HUES6 (cell line): ENCODE measurements around the gene RAPSN.

Experiments
- H3K27ac ChIP-seq: 2 replicates; pipeline ENCODE4 v1.7.0; 2013; ENCODE audit warnings: low read depth, mild to moderate bottlenecking, low read length, inconsistent platforms
- H3K27me3 ChIP-seq: 2 replicates; pipeline ENCODE4 v1.6.1; 2013; ENCODE audit warnings: low read length; ENCODE audit not compliant: control insufficient read depth, insufficient read depth
- H3K36me3 ChIP-seq: 2 replicates; pipeline ENCODE4 v1.6.1; 2013; ENCODE audit warnings: low read length; ENCODE audit not compliant: control insufficient read depth, insufficient read depth
- H3K4me1 ChIP-seq: 2 replicates; pipeline ENCODE4 v1.6.1; 2013; ENCODE audit warnings: low read length; ENCODE audit not compliant: control insufficient read depth, insufficient read depth
- H3K4me3 ChIP-seq: 2 replicates; pipeline ENCODE4 v1.5.1; 2013; ENCODE audit warnings: low read depth, low read length
- H3K9ac ChIP-seq: one replicate; pipeline ENCODE4 v1.6.1; 2013; ENCODE audit warnings: mild to moderate bottlenecking, low read length
- H3K9me3 ChIP-seq: 2 replicates; pipeline ENCODE4 v1.6.1; 2013; ENCODE audit warnings: low read depth, low read length; ENCODE audit not compliant: control insufficient read depth, insufficient read depth

The RAPSN gene

DNA sequence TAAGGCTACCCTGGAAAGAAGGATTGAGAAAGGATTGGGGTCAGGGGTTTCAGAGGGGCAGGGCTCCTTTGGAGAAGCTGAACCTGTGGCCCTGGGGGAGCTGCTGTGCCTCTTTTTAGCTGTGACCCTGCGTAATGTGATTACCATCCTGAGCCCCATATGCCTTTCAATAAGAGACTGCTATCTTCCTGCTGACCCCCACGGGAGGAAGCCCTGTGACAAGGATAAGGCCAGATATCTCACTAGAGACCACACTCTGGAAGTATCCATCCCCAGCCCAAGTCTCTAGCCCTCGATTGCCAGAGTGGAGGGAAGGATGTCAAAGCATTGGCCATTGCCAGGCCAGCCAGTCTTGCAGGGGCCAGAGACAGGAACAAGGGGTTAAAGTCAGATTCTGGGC lies 45.4 kb downstream of the RAPSN start:
- Histone ChIP-seq H3K4me3 (no peak overlapping the region), H3K36me3 (no peaks in the 10 kb centered on the region), H3K9me3 (no peaks in the 10 kb centered on the region), H3K27me3 (no peaks in the 10 kb centered on the region), H3K27ac (no peak overlapping the region), H3K4me1 (peaks cover 25% of the 10 kb centered on the region), H3K9ac (no peak overlapping the region)

DNA sequence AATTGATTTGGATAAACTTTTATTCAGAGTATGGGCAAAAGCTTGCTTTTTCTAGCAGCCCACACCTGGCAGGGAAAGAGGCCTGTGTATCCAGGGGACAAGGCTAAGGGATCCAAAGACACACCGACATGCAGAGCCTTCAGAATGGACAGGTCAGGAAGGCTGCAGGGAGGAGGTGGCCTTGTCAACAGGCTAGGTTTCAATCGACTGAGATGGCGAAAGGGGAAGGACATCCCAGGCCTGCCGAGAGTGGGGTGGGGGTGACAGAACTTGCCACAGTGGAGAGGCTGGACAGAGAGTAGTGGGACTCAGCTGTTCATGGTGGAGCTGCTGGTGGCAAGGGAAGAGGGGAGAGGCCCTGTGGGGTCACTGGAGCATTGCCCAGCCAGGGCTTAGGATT lies 45.8 kb downstream of the RAPSN start:
- peaks cover 29% of the 10 kb centered on the region for H3K4me1 ChIP-seq
- H3K9ac ChIP-seq, result no peak overlapping the region
- H3K36me3 ChIP-seq, result no peaks in the 10 kb centered on the region
- no peak overlapping the region for H3K4me3 ChIP-seq
- H3K9me3 ChIP-seq, result no peaks in the 10 kb centered on the region
- H3K27me3 ChIP-seq, result no peaks in the 10 kb centered on the region
- no peak overlapping the region for H3K27ac ChIP-seq

DNA sequence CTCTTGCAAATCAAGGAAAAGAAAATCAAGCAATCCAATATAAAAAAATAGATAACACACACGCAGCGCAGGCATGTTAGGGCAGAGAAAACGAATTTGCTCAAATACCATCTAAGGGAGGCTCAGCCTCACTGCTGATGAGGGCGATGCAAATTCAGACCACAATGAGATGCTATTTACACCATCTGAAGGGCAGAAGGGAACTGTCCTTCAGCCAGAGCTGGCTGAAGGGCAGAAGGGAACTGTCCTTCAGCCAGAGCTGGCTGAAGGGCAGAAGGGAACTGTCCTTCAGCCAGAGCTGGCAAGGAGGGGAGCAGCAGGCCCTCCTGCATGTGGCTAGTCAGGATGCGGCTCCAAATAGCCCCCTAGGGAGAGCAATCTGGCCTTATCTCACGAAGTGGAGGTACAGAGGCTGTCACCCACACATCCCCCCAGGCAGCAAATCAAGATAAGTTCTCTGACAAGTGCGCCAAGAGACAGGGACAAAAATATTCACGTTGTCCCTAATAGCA lies 48.1 kb downstream of the RAPSN start:
- no peaks in the 10 kb centered on the region for H3K9me3 ChIP-seq
- H3K4me1 ChIP-seq, result peaks cover 25% of the 10 kb centered on the region
- peak overlapping the region; percentile 60 for H3K4me3 ChIP-seq
- H3K27me3 ChIP-seq, result no peaks in the 10 kb centered on the region
- peak overlapping the region; percentile 62; the same call in 1 of the 2 replicates for H3K27ac ChIP-seq
- H3K36me3 ChIP-seq, result no peaks in the 10 kb centered on the region
- H3K9ac ChIP-seq, result peak overlapping the region; percentile 70

DNA sequence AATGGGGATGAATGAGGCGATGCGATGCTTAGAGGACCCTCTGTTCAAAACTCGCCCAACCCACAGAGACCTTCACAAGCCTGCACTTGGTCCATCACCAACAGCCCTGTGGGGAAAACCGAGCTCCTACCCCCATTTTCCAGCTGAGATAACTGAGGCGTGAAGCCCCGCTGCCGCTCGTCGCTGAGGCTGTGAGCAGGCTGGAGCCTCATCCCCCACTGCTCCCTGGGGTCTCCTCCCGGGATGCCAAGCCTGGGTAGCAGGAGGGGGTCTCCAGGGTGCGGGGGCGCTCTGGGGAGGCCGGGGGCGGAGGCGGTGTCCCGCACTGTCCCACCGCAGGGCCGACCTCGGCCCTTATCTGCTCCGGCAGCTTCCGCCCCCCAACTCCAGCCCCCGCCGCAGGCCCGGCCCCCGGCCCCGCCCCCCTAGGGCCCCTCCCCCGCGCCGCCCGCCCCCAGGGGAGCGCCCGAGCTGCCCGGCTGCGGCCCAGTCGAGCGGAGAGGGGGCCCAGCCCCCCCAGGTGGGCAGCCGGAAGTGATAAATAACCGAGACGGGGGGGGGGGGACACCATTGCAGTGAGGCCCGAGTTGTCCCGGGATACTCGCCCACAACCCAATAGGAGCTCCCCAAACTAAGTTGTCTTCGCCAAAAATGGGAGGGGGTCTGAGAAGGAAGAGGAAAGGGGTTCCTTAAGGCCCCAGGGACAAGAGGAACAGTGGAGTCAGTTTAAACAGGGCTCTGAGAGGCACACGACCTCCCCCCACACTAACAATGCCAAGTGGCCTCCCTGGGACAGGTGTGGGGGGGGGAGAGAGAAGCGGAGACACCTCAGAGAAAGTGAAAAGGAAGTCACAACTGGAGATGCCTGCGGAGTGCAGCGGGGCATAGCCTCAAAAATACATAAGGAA lies 48.8 kb downstream of the RAPSN start:
- Histone ChIP-seq H3K27ac (peak overlapping the region; percentile 62; the same call in 1 of the 2 replicates), H3K9me3 (no peaks in the 10 kb centered on the region), H3K4me1 (peaks cover 25% of the 10 kb centered on the region), H3K9ac (peak overlapping the region; percentile 70), H3K4me3 (peak overlapping the region; percentile 60), H3K27me3 (no peaks in the 10 kb centered on the region), H3K36me3 (no peaks in the 10 kb centered on the region)

DNA sequence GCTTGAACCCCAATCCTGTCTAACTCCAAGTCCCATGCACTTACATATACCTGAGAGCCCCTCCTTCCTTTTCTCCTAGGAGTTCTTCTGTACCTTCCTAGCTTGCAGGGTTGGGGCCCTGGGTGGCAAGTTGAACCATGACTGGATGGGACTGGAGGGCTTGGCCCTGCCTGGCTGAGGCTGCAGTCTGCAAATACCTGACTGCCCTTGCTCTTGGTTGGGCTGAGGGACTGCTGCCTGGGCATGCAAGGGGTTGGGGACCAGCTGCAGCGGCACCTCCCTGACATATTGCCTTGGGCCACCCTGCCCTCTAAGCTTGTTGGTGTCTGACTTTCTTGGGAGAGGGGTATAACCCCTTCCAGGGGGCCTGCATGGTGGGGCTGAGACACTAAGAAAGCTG lies 50.4 kb downstream of the RAPSN start:
- no peaks in the 10 kb centered on the region for H3K9me3 ChIP-seq

DNA sequence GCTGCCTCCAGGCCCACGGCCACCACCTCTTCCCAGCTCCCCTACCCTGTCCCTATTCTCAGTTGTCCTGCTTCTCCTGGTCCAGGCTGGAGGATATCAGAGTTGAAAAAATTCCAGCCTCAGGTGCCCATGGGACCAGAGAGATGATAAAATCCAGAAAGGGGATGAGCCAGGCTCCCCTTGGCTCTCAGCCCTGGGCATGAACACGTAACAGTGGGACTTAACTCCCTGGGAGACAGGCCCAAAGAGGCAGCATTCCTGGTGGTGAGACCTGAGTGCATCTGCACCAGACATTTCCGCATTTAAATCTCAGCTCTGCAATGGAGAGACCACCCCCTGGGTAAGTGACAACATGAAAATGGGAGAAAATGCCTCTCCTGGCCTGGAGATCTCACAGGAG lies 50.9 kb downstream of the RAPSN start:
- Histone ChIP-seq H3K9ac (no peak overlapping the region), H3K4me3 (no peak overlapping the region), H3K4me1 (peaks cover 34% of the 10 kb centered on the region), H3K27ac (no peak overlapping the region), H3K36me3 (no peaks in the 10 kb centered on the region), H3K9me3 (no peaks in the 10 kb centered on the region), H3K27me3 (no peaks in the 10 kb centered on the region)

More for the DNA sequence above, 50.4 kb downstream of the RAPSN start:
- Histone ChIP-seq H3K4me3 (no peak overlapping the region), H3K36me3 (no peaks in the 10 kb centered on the region), H3K9ac (no peak overlapping the region), H3K27me3 (no peaks in the 10 kb centered on the region), H3K4me1 (peaks cover 34% of the 10 kb centered on the region), H3K27ac (no peak overlapping the region)

DNA sequence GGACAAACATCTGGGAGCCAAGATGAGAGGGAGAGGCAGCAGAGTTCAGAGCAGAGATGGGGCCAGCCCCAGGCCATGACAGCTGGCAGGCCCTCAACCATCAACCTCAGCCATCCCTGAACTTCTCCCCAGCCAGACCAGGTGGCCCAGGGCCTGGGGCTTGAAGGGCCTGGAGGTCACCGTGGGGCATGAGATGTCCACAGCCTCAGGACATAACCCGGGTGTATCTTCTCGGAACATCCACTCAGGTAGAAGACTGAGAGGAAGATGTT lies 53.0 kb downstream of the RAPSN start:
- Histone ChIP-seq H3K27me3 (no peaks in the 10 kb centered on the region), H3K4me3 (no peak overlapping the region), H3K9me3 (no peaks in the 10 kb centered on the region), H3K9ac (no peak overlapping the region), H3K36me3 (no peaks in the 10 kb centered on the region), H3K4me1 (peaks cover 31% of the 10 kb centered on the region), H3K27ac (no peak overlapping the region)

DNA sequence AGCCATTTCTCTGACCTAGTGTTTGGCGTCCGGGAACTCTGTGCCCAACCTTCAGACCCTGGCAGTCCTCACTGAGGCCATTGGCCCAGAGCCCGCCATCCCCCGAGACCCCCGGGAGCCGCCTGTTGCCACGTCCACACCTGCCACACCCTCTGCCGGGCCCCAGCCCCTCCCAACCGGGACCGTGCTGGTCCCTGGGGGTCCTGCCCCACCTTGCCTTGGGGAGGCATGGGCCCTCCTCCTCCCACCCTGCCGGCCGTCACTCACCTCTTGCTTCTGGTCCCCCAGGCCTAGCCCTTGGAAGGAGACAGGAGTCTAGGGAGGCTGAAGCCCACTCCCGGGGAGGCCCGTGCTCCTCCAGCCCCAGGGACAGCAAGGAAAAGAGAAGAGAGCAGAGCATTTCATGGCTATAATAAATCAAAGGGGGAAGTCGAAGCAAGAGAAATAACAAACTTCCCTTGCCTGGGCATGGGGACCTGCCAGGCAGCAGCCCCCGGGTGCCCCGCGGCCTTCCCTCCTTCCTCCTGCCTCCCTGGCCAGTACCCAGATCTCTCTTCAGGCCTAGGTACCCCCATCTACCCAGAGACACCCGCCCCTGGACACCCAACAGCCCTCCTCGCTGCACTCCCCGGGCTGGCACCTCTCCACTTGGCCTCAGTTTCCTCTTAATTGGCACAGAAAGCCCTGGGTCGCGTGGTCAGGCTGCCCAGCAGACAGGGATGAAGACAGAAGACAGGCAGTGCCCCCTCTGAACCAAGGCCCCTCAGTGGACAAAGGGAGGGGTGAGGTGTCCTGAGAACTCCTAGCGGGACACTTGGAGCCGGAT lies 53.5 kb downstream of the RAPSN start:
- Histone ChIP-seq H3K27me3 (no peaks in the 10 kb centered on the region), H3K4me3 (no peak overlapping the region), H3K36me3 (no peaks in the 10 kb centered on the region), H3K9ac (no peak overlapping the region), H3K27ac (0 out of 2 replicates have a peak overlapping the region, but pooled peaks have one; percentile 18), H3K4me1 (peaks cover 26% of the 10 kb centered on the region), H3K9me3 (no peaks in the 10 kb centered on the region)

DNA sequence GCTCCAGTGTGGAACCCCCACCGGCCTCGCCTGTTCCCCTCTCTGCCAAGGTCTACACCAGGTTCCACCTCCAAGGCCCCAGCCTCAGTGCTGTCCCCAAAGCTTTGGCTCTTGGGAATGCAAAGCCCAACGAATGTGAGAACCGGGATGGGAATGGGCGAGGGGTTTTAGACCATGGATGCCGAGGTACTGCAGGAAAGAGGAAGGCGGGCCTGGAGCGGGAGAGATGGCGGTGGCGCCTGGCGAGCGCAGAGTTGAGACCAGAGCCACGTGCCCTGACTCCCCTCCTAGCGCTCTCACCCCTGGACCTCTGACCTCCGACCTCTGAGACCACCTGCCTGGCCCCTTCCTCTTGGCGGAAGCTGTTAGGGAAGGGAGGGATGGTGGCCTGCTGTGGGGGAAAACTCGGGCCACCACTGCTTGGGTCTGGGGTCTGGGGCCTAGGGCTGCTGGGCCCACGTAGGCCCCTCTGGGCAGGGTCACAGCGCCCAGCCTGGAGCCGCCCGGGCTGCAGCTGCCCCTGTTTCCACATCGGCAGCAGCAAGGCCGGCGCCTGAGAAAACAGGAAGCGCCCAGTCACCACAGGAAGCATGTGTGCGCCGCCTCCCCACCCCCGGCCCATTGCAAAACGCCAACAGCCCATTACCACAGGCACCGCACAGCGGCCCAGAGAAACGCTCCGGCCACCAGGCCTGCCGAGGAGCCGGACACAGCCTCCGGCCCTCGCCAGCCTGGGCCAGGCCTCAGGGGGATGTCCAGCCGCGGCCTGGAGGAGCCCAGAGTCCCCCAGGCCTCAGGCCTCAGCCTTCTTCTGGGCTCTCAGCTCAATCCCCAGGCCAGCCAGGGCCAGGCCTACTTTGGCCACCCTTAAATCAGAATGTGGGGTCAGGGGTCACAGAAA lies 54.4 kb downstream of the RAPSN start:
- Histone ChIP-seq H3K27me3 (no peaks in the 10 kb centered on the region), H3K9me3 (no peaks in the 10 kb centered on the region), H3K27ac (peak overlapping the region; percentile 18; the same call in 1 of the 2 replicates), H3K9ac (peak overlapping the region; percentile 19), H3K36me3 (no peaks in the 10 kb centered on the region), H3K4me1 (peaks cover 24% of the 10 kb centered on the region), H3K4me3 (no peak overlapping the region)

DNA sequence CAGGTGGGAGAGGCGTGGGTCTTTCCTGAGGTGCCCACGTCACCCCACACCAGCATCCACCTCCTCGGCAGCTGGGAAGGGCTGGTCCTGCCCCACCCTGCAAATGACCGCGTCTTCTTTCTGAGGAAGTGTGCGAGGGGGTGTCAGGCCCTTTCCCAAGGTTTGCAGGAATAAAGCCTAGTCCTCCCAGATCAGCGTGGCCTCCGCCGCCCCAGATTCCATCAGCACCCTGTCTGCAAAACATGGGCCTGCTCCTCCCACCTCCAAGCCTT lies 55.0 kb downstream of the RAPSN start:
- Histone ChIP-seq H3K9ac (no peak overlapping the region), H3K9me3 (no peaks in the 10 kb centered on the region), H3K4me3 (no peak overlapping the region), H3K27ac (no peak overlapping the region), H3K36me3 (no peaks in the 10 kb centered on the region), H3K4me1 (peaks cover 23% of the 10 kb centered on the region), H3K27me3 (no peaks in the 10 kb centered on the region)
